Hair follicle dermal papilla cell (primary cell): Measurements from ENCODE around the gene ATXN3L. TPM values are rescaled to one million over a fixed set of nuclear protein-coding genes. Genes with fewer than 3 reads are reported as not detected.

Experiments used
- total RNA-seq: library from RNA; depleted of rRNA; stranded (reverse); fragments of >200 nt; gene quantifications from 2 replicates; pipeline ENCODE4 v1.2.3, GENCODE V29; 2012

The ATXN3L gene
- total RNA-seq = not detected in 2 replicates

DNA sequence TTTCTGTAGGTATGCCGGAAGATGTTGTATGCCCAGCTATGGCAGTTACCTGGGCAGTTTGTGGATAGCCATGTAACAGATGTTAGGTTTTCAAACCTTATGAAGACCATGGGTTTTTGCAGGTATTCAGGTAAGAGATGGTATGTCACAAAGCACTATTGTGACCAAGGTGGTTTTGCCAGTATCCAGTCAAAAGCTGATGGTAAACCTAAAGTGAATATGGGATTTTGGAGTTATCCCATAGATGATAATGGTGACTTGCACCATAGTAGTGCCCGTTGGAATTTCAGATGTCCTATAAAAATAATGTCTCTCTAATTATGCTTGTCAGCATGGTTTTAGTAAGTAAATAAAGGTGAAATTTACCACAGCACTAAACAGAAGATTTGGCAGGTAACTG is at the start of gene ATXN3L:
Gene ATXN3L (minus strand): TSS at position 101 of the 400 bp plus-strand sequence. CDS start 119 bp downstream, outside the sequence.

Other genes starting within 250 kb of the ATXN3L start
- gene EGFL6, start 249.5 kb upstream of the ATXN3L start, total RNA-seq = 0.24 and 1.1 TPM in 2 replicates